Mucosa of stomach (tissue), 1 donor: Measurements from ENCODE around the gene RUSF1.
"Not testable (repeated sequence)": the region's sequence is repeated elsewhere in the genome, so short reads cannot be mapped to it uniquely, and the experiment has no call there.

Experiments
- H3K27me3 ChIP-seq: one replicate; pipeline ENCODE4 v1.7.0; 2013; ENCODE audit warnings: mild to moderate bottlenecking, low read length; ENCODE audit not compliant: control insufficient read depth, insufficient read depth
- H3K36me3 ChIP-seq: one replicate; pipeline ENCODE4 v1.7.0; 2013; ENCODE audit warnings: low read length; ENCODE audit not compliant: control insufficient read depth, insufficient read depth
- H3K4me1 ChIP-seq: one replicate; pipeline ENCODE4 v1.7.0; 2013; ENCODE audit warnings: mild to moderate bottlenecking, low read length; ENCODE audit not compliant: control insufficient read depth, insufficient read depth
- H3K4me3 ChIP-seq: one replicate; pipeline ENCODE4 v1.7.0; 2013; ENCODE audit warnings: low read length
- H3K9ac ChIP-seq: one replicate; pipeline ENCODE4 v1.7.0; 2013; ENCODE audit warnings: mild to moderate bottlenecking, low read length, moderate library complexity
- H3K9me3 ChIP-seq: one replicate; pipeline ENCODE4 v1.7.0; 2013; ENCODE audit warnings: mild to moderate bottlenecking, low read length, moderate library complexity; ENCODE audit not compliant: control insufficient read depth
- donor health status: Pancreatic carcinoma.

The RUSF1 gene

GRCh38 chr16:31507929-31508705 is at the start of gene RUSF1:
Gene RUSF1, minus strand, starts transcription at chr16:31508391. Its CDS starts 18 bp downstream, at chr16:31508373.
- Histone ChIP-seq H3K9me3 (no peaks in the 10 kb centered on the region), H3K4me3 (peak within 1 kb of the TSS; percentile 85), H3K27me3 (no peaks in the 10 kb centered on the region)

GRCh38 chr16:31542763-31543162 is 34.6 kb upstream of the RUSF1 start:
- H3K4me1 ChIP-seq = no peaks in the 10 kb centered on the region
- H3K4me3 ChIP-seq = no peak overlapping the region
- H3K27me3 ChIP-seq = peaks cover 11% of the 10 kb centered on the region
- H3K36me3 ChIP-seq = no peaks in the 10 kb centered on the region
- H3K9ac ChIP-seq = no peak overlapping the region
- peaks cover 5% of the 10 kb centered on the region for H3K9me3 ChIP-seq

More at GRCh38 chr16:31507929-31508705, at the start of gene RUSF1:
- H3K36me3 ChIP-seq = no peaks in the 10 kb centered on the region
- H3K9ac ChIP-seq = peak within 1 kb of the TSS; percentile 99
- H3K4me1 ChIP-seq = peaks cover 17% of the 10 kb centered on the region

GRCh38 chr16:31539762-31540161 is 31.6 kb upstream of the RUSF1 start:
- peaks cover 21% of the 10 kb centered on the region for H3K27me3 ChIP-seq
- H3K4me3 ChIP-seq, H3K9ac ChIP-seq, H3K4me1 ChIP-seq, H3K36me3 ChIP-seq, H3K9me3 ChIP-seq: not testable (repeated sequence)

GRCh38 chr16:31538243-31538598 is 30.0 kb upstream of the RUSF1 start:
- H3K36me3 ChIP-seq, H3K9ac ChIP-seq, H3K9me3 ChIP-seq, H3K4me1 ChIP-seq, H3K4me3 ChIP-seq: not testable (repeated sequence)
- H3K27me3 ChIP-seq = peaks cover 21% of the 10 kb centered on the region

- Histone ChIP-seq H3K27me3 (peaks cover 21% of the 10 kb centered on the region), H3K9ac (peak overlapping the region; percentile 34), H3K9me3 (no peaks in the 10 kb centered on the region), H3K4me3 (no peak overlapping the region), H3K36me3 (no peaks in the 10 kb centered on the region), H3K4me1 (no peaks in the 10 kb centered on the region)
These were observed 29.4 kb upstream of the RUSF1 start for GRCh38 chr16:31537362-31538242.

GRCh38 chr16:31536804-31537361 is 28.7 kb upstream of the RUSF1 start:
- Histone ChIP-seq H3K4me3 (no peak overlapping the region), H3K27me3 (peaks cover 21% of the 10 kb centered on the region), H3K9me3 (no peaks in the 10 kb centered on the region), H3K9ac (peak overlapping the region; percentile 34), H3K4me1 (no peaks in the 10 kb centered on the region), H3K36me3 (no peaks in the 10 kb centered on the region)

GRCh38 chr16:31535737-31536136 is 27.5 kb upstream of the RUSF1 start:
- H3K9me3 ChIP-seq = no peaks in the 10 kb centered on the region
- H3K4me1 ChIP-seq = no peaks in the 10 kb centered on the region
- no peaks in the 10 kb centered on the region for H3K36me3 ChIP-seq
- peaks cover 21% of the 10 kb centered on the region for H3K27me3 ChIP-seq
- no peak overlapping the region for H3K9ac ChIP-seq
- no peak overlapping the region for H3K4me3 ChIP-seq

- H3K9me3 ChIP-seq = no peaks in the 10 kb centered on the region
- no peaks in the 10 kb centered on the region for H3K36me3 ChIP-seq
- H3K27me3 ChIP-seq = peaks cover 29% of the 10 kb centered on the region
- no peaks in the 10 kb centered on the region for H3K4me1 ChIP-seq
- H3K4me3 ChIP-seq = no peak overlapping the region
- H3K9ac ChIP-seq = no peak overlapping the region
These were observed 24.7 kb upstream of the RUSF1 start for GRCh38 chr16:31532896-31533295.

GRCh38 chr16:31532120-31532519 is 23.9 kb upstream of the RUSF1 start:
- no peaks in the 10 kb centered on the region for H3K36me3 ChIP-seq
- no peak overlapping the region for H3K4me3 ChIP-seq
- H3K9ac ChIP-seq = no peak overlapping the region
- H3K9me3 ChIP-seq = no peaks in the 10 kb centered on the region
- no peaks in the 10 kb centered on the region for H3K4me1 ChIP-seq
- H3K27me3 ChIP-seq = peaks cover 27% of the 10 kb centered on the region

GRCh38 chr16:31531096-31531495 is 22.9 kb upstream of the RUSF1 start:
- H3K36me3 ChIP-seq = no peaks in the 10 kb centered on the region
- peaks cover 23% of the 10 kb centered on the region for H3K27me3 ChIP-seq
- H3K4me3 ChIP-seq = no peak overlapping the region
- no peak overlapping the region for H3K9ac ChIP-seq
- H3K4me1 ChIP-seq = no peaks in the 10 kb centered on the region
- H3K9me3 ChIP-seq = no peaks in the 10 kb centered on the region

- no peaks in the 10 kb centered on the region for H3K36me3 ChIP-seq
- H3K4me1 ChIP-seq = no peaks in the 10 kb centered on the region
- H3K9ac ChIP-seq = no peak overlapping the region
- H3K27me3 ChIP-seq = peaks cover 23% of the 10 kb centered on the region
- no peaks in the 10 kb centered on the region for H3K9me3 ChIP-seq
- no peak overlapping the region for H3K4me3 ChIP-seq
These were observed 22.2 kb upstream of the RUSF1 start for GRCh38 chr16:31530405-31530804.

- Histone ChIP-seq H3K9ac (no peak overlapping the region), H3K9me3 (no peaks in the 10 kb centered on the region), H3K4me3 (no peak overlapping the region), H3K27me3 (peaks cover 23% of the 10 kb centered on the region), H3K4me1 (no peaks in the 10 kb centered on the region), H3K36me3 (no peaks in the 10 kb centered on the region)
These were observed 21.7 kb upstream of the RUSF1 start for GRCh38 chr16:31529937-31530312.
